GDM1 (cell line): Measurements from ENCODE around the gene WNT5A.

Experiments used
- DNase-seq: peaks from one replicate; lab custom pipeline; 2025; lab: John Stamatoyannopoulos, UW

The WNT5A gene

GRCh38 chr3:55481744-55482495 lies 5.2 kb downstream of the WNT5A start:
- DNase-seq = no peak

DNA sequence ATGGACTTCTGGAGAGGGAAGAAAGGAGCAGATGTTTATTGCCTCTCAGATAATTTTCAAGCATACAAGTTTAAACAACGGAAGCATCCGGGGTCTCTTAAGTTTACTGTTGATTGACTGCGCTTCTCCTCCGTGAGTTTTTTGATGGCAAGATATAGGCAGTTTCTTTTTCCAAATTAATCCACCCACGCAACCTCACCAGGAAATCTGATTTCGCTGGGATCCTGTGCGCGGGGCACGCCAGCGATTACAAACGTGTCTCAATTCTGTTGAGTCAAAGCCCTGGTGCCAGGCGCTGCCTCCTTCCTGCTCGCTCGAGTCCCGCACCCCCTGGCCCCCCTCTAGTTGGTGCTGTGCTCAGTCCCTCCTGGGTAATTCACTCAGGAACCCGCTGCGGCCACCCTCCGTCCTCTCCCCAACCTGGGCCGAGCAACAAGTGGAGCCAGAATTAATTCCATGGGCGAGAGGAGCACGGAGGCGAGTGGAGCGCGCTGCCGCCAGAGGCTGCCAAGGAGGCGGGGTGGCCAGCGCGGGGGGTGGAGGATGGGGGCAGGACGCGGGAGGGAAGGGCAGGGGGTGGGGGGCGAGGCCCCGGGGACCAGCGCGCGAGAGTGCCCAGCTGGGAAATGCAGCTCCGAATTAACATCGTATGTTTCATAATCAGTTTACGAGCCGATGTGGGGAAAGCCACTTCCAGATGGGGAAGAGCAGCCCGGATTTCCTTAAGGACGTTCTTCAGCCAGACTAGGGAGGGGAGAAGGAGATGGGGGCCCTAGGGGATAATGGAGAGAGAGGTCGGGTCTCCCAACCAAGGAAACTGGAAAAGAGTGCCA lies 6.0 kb downstream of the WNT5A start:
- DNase-seq = no peak

GRCh38 chr3:55477306-55478303 lies 9.5 kb downstream of the WNT5A start:
- no peak for DNase-seq

- DNase-seq = no peak
Measured at GRCh38 chr3:55476515-55476914, 10.6 kb downstream of the WNT5A start.

GRCh38 chr3:55474213-55474632 lies 12.9 kb downstream of the WNT5A start:
- no peak for DNase-seq

GRCh38 chr3:55473788-55474187 lies 13.3 kb downstream of the WNT5A start:
- no peak for DNase-seq

DNA sequence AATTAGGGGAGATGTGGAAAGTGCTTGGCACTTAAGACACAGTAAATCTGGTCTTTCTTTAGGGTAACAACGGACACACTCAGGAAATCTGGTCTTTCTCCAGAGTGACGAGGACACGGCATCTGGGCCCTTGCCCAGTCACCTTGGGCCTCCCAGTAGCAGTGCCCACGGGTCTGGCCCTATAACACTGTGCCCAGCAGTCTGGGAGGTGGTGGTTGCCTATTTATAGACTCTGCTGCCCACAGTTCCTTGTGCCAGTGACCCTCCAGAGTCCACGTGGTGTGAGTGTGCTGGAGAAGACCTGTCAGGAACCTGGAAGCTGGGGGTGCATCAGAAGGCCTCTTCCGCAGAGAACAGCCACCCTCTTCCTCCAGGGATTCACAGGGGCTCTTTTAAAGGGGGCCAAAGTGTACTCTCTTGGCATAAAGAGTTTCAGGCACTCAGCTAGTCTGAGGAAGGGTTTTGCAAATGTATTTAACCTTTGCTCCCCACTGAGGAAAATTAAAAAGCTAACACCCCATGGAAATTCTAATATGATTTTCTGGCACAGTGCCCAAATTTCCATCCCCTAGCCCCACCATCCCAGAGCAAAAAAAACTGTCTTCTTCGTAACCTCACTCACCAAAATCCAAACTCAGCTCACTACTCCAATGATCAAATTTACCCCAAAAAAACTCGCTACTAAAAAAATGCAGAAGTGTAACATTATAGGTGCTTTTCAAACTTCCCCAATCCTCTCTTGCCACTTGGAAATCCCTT lies 15.4 kb downstream of the WNT5A start:
- no peak for DNase-seq

DNA sequence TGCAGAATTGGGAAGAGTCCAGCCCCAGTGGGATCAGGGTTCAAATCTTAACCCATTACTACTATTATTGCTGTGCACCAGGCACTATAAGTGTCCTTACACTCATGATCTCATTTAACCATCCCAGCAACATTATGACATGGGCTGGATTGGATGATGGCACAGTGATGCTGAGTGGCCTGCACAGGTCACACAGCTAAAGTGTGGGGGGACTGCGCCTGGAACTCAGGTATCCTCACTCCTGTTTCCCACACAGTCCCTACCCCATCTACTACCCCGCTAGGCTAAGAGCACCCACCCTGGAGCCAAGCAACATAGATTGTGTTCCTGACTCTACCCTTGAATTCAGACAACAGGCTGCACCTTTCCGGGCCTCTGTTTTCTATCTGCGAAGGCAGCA lies 16.0 kb downstream of the WNT5A start:
- DNase-seq = no peak

DNA sequence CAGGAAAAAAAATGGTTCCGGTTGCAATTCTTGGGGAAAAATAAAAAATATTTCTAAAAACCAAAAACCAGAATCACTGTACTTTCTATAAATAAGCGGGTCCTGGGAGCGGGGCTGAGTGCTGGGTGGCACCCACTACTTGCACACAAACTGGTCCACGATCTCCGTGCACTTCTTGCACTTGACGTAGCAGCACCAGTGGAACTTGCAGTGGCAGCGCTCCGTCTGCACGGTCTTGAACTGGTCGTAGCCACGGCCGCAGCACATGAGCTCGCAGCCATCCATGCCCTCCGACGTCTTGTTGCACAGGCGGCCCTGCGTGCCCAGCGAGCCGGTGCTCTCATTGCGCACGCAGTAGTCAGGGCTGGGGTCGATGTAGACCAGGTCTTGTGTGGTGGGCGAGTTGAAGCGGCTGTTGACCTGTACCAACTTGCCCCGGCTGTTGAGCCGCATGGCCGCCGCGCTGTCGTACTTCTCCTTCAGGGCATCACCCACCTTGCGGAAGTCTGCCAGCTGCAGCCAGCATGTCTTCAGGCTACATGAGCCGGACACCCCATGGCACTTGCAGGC lies 17.1 kb downstream of the WNT5A start:
- DNase-seq = no peak

- no peak for DNase-seq
Measured at GRCh38 chr3:55468251-55468650, 18.9 kb downstream of the WNT5A start.

DNA sequence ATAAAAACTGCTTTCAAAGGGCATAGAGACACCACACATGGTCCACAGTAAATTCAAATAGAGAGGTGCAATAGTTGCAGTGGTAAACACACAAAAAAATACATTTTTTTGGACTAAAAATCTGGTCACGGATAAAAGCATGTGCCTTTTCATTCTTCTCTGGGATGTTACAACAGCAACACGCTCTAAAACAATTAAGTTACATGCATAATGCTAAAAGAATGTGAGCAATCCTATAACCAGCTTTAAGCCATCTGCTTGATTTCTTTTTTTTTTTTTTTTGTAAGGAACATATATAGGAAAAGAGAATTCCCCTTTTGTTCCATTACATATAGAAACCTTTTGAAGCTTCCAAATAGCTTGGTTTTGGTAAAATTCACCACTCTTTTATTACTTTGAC lies 20.0 kb downstream of the WNT5A start:
- DNase-seq = no peak

DNA sequence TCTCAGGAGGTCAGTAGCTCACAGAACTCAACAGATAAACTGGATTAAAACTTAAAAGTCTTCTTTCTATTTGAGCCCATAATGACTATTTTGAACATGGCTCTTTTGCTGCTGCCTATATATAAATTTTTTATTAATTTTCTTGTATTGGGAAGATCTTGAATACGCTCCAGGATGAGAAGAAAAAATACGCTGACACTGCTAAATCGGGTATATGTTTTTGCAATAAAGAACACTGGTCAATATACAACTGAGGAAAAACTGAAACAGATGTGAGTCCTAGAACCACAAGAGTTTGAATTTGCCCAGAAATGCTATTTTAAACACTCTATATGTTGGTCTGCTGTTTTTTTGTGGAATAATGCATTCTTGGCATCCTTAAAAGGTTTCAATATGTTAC lies 20.6 kb downstream of the WNT5A start:
- DNase-seq = no peak

DNA sequence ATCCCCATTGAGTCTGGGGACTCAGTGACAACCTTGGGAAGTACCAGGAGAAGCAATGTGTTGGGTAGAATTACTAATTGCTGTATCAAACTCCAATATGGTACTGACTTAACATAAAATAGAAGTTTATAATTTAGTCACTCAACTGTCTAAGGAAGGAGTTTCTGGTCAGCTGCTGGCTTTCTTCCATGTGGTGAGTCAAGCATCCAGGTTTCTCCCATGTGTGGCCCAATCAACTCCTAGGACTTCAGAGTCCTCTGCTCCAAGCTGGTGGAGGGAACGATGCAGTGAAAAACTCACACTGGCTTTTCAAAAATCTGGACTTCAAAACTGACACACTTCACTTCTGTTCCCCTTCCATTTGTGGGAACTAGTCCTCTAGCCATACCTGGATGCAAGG lies 25.2 kb downstream of the WNT5A start:
- no peak for DNase-seq

DNA sequence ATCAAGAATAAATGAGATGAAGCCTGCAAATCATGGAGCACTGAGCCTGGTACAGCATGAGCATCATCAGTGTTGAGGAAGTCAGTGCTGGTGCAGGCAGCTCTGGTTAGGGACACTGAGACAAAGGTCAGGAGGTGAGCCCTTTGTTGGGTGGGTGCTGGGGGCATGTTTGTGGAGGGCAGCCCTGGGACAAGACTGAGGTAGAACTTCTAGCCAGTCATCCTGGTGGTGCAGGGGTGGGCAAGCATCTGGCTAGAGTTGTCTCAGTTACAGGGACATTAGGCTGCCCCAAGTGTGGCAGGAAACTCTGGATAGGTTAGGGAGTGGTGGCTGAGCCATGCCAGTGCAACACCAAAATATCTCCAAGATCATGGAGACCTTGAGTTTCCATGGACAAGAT lies 27.3 kb downstream of the WNT5A start:
- no peak for DNase-seq

DNA sequence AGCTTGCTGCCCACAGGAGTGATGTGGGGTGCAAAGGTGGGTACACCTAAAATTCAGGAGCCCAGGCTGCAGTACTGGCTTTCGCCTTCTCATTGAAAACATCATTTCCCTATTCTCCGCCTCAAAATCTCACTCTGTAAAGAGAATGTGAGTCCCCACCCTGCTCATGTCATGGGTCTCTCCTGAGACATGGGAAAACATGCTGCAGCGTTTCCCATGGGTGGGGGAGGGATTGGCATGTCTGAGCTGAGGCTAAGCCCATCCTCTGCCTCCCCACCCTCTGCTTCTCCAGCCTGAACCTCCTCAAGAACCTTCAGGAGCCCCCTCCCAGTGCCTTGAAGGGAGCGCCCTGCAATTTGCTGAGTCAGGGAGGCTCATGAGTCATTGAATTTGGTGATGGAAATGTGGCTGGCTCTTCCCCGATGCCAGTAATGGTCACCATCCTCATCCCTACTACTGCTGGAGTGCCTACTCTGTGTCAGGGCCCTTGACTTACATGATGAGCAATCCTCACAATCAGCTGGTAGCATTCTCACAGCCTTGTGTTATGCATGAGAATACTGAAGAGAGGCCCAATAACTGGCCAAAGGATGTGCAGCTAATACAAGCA lies 28.8 kb downstream of the WNT5A start:
- DNase-seq = no peak

DNA sequence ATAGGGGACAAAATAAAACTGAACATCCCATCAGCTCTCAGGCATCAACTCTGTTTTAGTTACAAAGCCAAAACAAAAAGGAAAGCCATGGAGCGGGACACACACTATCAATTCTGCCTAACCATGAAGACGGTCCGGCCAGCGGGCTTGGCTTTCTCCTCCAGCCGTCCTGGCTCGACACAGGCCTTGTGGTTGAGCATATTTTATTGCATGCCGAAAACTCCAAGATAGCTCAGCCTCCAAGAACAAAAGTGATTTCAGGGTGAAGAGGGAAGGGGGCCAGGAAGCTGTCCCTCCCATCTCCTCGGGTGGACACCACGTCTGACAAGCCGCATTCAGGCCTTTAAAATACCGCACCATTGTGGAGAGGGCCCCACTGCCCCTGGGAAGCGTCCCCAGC lies 31.2 kb downstream of the WNT5A start:
- no peak for DNase-seq

- no peak for DNase-seq
Measured at GRCh38 chr3:55454611-55455010, 32.5 kb downstream of the WNT5A start.

DNA sequence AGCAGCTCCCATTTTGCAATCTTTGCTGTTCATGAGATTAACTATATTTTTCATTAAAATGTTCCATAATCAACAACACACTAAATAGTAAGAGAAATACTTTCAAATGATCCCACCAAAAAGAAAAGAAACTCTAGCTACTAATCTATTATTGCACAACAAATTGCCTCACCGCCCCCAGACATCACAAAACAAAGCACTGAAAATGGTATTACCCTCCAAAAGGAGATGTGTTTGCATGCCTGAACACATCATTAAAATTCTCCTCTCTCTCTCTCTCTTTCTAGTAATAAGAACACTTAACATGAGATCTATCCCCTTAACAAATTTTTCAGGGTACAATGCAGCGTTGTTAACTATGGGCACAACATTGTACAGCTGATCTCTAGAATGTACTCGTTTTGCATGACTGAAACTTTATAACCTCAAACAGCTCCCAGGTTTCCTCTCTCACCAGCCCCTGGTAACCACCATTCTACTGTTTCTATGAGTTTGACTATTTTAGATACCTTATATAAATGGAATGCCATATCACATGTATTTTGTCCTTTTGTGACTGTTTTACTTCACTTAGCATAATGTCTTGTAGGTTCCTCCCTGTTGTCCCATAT lies 33.1 kb downstream of the WNT5A start:
- no peak for DNase-seq

DNA sequence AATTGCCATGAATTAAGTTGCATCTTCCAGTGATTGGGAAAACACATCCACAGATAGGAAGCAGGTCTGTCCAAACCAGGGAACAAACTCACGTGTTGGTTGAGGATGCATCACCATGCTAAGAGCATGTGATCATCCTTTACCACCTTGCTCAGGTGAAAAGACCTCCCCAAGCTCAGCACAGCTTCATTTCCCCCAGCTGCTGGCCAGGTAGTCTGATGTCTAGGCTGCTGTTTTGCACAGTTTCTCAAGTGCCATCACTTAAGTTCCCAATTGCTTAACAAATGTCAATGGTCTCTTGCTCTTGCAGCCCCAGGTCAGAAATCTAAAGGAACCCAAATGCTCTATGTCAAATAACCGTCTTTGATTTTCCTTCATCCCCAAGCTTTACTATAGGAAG lies 34.2 kb downstream of the WNT5A start:
- DNase-seq = no peak

GRCh38 chr3:55449527-55449926 lies 37.6 kb downstream of the WNT5A start:
- DNase-seq = no peak
